DMS 273 treated with DMSO at 0.1 percent for 48 hours (cell line): ENCODE results near the gene H6PD.

Source experiments
- DNase-seq: peaks from one replicate; lab custom pipeline; 2025; lab: John Stamatoyannopoulos, UW

The H6PD gene

GRCh38 chr1:9204156-9204720 lies 30.3 kb upstream of the H6PD start:
- DNase-seq: no peak

DNA sequence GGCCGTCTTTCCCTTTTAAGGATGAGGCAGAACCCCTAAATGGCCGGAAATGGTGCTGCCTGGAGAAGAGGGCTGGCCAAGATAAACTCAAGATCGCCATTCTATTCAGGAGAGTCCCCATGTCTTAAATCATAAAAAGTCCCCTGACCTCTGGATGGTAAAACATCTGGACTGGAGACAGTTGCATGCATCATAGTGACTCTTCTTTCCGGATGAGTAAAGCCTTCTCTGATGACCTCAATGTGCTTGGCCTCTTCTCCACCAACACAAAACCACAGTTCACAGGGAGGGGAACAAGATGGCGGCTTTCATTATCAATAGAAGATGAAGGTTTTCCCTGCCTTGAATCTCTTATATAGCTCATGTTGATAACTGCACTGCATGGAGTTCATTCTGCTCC lies 27.5 kb upstream of the H6PD start:
- no peak for DNase-seq

GRCh38 chr1:9207715-9208114 lies 26.9 kb upstream of the H6PD start:
- DNase-seq: no peak

GRCh38 chr1:9211291-9211811 lies 23.2 kb upstream of the H6PD start:
- no peak for DNase-seq

DNA sequence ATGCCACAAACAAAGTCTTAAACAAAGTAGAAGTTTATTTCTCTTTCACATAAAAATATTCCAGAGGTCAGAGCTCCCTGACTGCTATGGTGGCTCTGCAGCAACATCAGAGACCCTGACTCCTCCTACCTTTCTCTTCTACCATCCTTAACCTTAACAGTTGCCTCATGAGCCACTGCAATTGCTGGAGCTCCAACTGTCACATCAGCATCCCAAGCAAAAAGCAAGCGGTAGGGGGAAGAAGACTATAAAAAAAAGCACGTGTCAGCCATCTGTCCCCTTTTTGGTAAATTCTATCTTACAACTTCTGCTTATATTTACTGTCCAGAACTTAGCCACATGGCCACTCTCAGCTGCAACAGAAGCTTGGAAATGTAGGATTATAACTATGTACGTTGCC lies 21.8 kb upstream of the H6PD start:
- no peak for DNase-seq

DNA sequence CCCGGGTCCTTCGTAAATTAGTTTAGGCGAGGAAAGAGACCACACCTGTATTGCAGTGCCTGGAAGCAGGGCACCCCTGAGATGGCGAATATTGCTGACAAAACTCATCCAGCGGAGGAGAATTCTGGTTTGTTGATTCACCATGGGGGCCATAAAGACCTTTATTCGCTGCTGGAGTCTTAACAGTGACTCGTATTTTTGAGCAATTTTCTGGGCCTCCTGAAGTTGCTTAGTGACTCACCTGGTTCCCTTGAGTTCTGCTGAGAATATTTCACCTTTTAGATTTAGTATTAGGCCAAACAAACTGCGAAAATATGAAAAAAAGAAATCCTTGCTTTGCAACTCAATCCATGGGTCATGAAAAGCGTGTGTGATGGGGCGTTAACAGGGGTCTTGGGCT lies 20.6 kb upstream of the H6PD start:
- DNase-seq: no peak

- DNase-seq: no peak
Measured at GRCh38 chr1:9218917-9219316, 15.7 kb upstream of the H6PD start.

GRCh38 chr1:9222846-9223625 lies 11.5 kb upstream of the H6PD start:
- no peak for DNase-seq

GRCh38 chr1:9224664-9225410 lies 9.7 kb upstream of the H6PD start:
- DNase-seq: no peak

DNA sequence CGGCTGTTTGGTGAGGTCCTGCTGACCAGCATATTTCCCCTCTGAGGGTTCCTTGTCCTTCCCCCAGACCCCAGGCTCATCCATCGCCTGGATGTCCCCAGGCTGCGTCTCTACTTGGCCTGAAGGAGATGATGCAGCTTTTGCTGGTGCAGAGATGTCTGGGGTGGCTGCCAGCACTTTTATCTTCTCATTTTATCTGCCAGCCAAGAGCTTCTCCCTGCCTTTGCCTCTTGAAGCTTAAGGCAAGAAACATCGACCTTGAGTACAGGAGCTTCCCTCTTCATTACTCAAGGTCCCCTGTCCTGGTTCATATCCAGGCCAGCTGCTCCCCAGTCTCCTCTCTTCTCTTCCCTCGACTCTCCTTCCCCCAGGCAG lies 9.2 kb upstream of the H6PD start:
- no peak for DNase-seq

- DNase-seq: no peak
Measured at GRCh38 chr1:9228609-9229008, 6.0 kb upstream of the H6PD start.

- no peak for DNase-seq
Measured at GRCh38 chr1:9229549-9229948, 5.0 kb upstream of the H6PD start.

DNA sequence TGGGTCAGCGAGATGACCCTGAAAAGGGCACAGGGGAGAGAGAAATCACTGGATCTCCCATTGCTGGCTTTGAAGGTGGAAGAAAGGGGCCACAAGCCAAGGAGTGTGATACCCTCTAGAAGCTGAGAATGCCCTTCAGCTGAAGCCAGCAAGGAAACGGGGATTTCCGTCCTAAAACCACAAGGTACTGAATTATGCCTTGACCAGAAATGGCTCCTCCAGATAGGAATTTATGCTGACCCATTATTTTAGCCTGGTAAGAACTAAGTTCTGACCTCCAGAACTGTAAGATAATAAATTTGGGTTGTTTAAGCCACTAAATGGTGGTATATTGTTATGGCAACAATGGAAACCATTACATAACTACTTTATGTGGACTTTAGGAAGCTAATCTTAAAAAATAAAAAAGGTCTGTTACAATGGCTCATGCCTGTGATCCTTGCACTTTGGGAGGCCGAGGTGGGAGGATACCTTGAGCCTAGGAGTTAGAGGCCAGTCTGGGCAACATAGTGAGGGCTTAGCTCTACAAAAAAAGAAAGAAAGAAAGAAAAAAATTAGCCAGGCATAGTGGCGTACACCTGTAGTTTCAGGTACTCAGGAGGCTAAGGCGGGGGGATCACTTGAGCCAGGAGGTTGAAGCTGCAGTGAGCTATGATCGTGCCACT lies 3.6 kb upstream of the H6PD start:
- DNase-seq: no peak

DNA sequence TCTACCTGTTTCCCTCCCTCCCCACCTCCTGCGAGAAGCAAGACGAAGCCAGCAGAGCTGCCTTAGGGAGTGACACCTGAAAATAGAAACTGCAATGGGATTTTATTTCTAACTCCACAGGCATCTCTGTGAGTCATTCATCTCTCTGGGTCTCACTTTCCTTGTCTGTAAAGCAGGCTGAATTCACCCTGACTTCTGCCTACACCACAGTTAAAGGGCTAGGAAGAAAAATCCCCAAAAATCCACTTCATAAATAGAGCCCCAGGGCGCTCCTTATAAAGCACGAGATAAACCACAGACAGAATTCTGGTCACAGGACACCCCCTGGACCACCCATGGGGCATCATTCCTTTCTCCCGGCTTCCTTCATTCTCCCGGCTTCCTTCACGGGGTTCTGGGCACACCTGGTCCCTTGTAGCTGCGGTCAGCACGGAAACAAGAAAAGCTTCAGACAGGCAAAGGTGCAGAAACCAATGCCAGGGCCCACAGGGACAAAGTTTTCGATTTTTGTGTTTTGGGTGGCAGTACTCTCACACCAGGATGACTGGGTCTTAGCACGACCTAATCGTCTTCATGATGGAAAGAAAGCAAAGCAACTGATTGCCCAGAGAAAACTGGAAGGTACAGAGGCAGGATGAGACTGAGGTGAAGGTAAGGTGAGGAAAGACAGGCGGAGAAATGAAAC lies 2.8 kb upstream of the H6PD start:
- DNase-seq: no peak

DNA sequence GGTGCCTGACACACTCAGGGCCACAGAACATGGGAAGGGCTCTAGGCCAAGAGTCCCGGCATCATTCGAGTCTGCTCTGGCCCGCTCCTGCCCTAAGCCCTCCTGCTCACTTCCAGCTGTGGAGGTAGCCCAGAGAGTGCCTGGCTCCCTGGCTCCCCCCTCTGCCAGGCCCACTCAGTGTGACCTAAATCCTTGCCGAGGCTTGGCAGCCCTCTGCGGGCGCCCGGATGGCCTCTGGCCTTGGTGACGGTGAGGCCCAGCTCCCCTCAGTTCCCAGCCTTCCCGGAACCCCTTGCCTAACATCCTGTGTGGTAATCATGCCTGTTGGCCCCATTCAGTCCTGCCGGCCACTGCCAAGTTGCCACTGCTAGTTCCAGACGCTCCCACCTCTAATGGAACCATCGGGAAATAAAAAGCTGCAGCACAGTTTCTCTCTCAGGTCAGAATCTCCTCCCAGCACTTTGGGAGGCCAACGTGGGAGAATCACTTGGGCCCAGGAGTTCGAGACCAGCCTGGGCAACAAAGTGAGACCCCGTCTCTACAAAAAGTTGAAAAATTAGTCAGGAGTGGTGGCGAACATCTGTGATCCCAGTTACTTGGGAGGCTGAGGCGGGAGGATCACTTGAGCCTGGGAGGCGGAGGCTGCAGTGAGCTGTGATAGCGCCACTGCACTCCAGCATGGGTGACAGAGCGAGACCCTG lies 1.2 kb upstream of the H6PD start:
- DNase-seq: no peak

DNA sequence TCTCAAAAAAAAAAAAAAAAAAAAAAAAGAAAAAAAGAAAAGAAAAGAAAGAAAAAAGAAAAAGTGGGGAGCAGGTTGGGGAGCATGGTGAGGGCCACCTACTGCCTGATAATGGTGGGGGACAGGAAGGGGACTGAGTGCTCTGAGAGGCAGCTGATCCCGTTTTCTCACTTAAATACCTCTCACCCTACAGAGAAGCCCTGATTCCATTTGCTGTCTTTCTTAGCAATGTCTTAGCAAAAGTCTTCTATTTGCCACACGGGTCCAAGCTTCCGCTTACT lies 692 bp upstream of the H6PD start:
- no peak for DNase-seq

GRCh38 chr1:9235096-9235459 lies 504 bp downstream of the H6PD start:
- no peak for DNase-seq

DNA sequence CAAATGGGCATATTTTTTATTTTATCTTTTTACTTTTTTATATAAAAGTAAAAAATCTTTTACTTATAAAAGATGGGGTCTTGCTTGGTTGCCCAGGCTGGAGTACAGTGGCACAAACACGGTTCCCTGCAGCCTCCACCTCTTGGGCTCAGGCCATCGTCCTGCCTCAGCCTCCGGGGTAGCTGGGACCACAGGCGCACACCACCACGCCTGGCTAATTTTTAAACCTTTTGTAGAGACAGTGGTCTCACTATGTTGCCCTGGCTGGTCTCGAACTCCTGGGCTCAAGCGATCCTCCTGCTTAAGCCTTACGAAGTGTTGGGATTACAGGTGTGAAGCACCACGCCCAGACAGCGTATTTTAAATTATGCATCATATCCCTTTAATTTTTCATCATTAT lies 986 bp downstream of the H6PD start:
- DNase-seq: no peak

DNA sequence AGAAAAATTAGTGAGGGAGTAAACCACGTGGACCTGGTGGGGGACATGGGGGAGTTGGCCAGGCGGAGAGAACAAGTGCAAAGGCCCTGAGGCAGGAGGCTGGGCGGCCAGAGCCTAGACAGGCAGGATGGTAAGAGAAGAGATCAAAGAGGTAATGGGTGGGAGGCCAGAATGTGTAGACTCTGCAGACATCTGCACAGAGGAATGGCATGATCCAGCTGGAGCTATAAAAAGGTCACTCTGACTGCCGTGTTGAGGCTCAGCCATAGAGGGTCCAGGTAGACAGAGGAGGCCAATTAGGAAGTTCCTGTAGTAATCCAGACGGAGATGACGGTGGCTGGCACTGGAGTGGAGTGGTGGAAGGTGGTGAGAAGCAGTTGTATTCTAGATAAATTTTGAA lies 3.6 kb downstream of the H6PD start:
- no peak for DNase-seq

GRCh38 chr1:9238550-9238949 lies 4.0 kb downstream of the H6PD start:
- no peak for DNase-seq

- no peak for DNase-seq
Measured at GRCh38 chr1:9239622-9240401, 5.2 kb downstream of the H6PD start.
